GM12878 (cell line): ENCODE measurements around the gene SYNDIG1. TPM values are rescaled to one million over a fixed set of nuclear protein-coding genes. Genes with fewer than 3 reads are reported as not detected.

ENCODE experiments used
- ATAC-seq: fragments of 200-7000 bp; cut with Tn5 transposase; 3 replicates; pipeline ENCODE4 v1.9.1; 2020; ENCODE audit warnings: mild to moderate bottlenecking, moderate library complexity
- BruUV-seq: library from RNA; stranded (reverse); fragments of 400-500 nt; replicated peaks from 2 replicates; lab custom pipeline; 2021; lab: Mats Ljungman, UMichigan
- CTCF ChIA-PET: fragments of 300-600 bp; sonication (Branson Sonifier 250); formaldehyde crosslinking; extraction: SDS; loops from one replicate; lab custom pipeline; 2021; ENCODE audit warnings: inconsistent platforms; lab: Yijun Ruan, JAX
- POLR2A ChIA-PET: fragments of 350-600 bp; formaldehyde crosslinking; extraction: SDS; loops from one replicate; lab custom pipeline; 2021; ENCODE audit warnings: inconsistent platforms; lab: Charles Lee
- RAD21 ChIA-PET: fragments of 300-600 bp; sonication (Branson Sonifier 250); formaldehyde crosslinking; loops from one replicate; lab custom pipeline; 2023; ENCODE audit warnings: antibody characterized with exemption; ENCODE audit not compliant: unreplicated experiment; lab: Charles Lee
- SMC1A ChIA-PET: fragments of 300-600 bp; sonication (Branson Sonifier 250); formaldehyde crosslinking; loops from one replicate; lab custom pipeline; 2023; ENCODE audit not compliant: unreplicated experiment, uncharacterized antibody; lab: Charles Lee
- DNase-seq: peaks from one replicate; pipeline ENCODE4 v3.0.0-alpha.2; 2011; ENCODE audit warnings: low read depth, low spot score
- FAIRE-seq: peaks from 3 replicates; lab custom pipeline; 2011; peaks lifted over from hg19 to GRCh38; lab: Jason Lieb, UNC
- H2AFZ ChIP-seq: 2 replicates; pipeline ENCODE4 v1.6.0; 2011; ENCODE audit warnings: low read depth, low read length, control low read depth; ENCODE audit not compliant: control insufficient read depth
- H3K27ac ChIP-seq: 2 replicates; pipeline ENCODE4 v1.5.1; 2011; ENCODE audit warnings: control low read depth; ENCODE audit not compliant: control insufficient read depth, insufficient read depth
- H3K27me3 ChIP-seq, 2 experiments: replicated peaks in 1 of 2; 2 replicates each; pipeline versions ENCODE4 v1.6.0 to v1.6.1; 2011; ENCODE audit warnings: low read length in 1 of 2; ENCODE audit not compliant: control insufficient read depth in 2 of 2, insufficient read depth in 2 of 2
- H3K36me3 ChIP-seq, 2 experiments: 2 replicates each; pipeline ENCODE4 v1.5.1; 2011; ENCODE audit warnings: low read length in 1 of 2; ENCODE audit not compliant: control insufficient read depth in 2 of 2, insufficient read depth in 2 of 2
- H3K4me1 ChIP-seq: 2 replicates; pipeline ENCODE4 v1.6.1; 2011; ENCODE audit warnings: mild to moderate bottlenecking, low read length, moderate library complexity, mixed read lengths; ENCODE audit not compliant: control insufficient read depth, insufficient read depth
- H3K4me2 ChIP-seq: 2 replicates; pipeline ENCODE4 v1.6.0; 2011; ENCODE audit warnings: control low read depth; ENCODE audit not compliant: control insufficient read depth, insufficient read depth
- H3K4me3 ChIP-seq: fragments of 200-600 bp; sonication (generic); 2 replicates; pipeline ENCODE4 v1.5.1; 2016
- H3K79me2 ChIP-seq: 2 replicates; pipeline ENCODE4 v1.6.0; 2011; ENCODE audit warnings: low read length; ENCODE audit not compliant: control insufficient read depth, insufficient read depth
- H3K9ac ChIP-seq: 2 replicates; pipeline ENCODE4 v1.8.0; 2011; ENCODE audit warnings: low read length, control low read depth, mixed read lengths; ENCODE audit not compliant: control insufficient read depth, insufficient read depth
- H3K9me3 ChIP-seq: replicated peaks from 3 replicates; pipeline ENCODE4 v1.5.1; 2011; ENCODE audit warnings: mild to moderate bottlenecking, low read length; ENCODE audit not compliant: control insufficient read depth, insufficient read depth
- H4K20me1 ChIP-seq: 2 replicates; pipeline ENCODE4 v1.6.0; 2011; ENCODE audit not compliant: control insufficient read depth, insufficient read depth
- CREM ChIP-seq: IDR thresholded peaks from 2 replicates; pipeline ENCODE4 v1.6.1; 2014; ENCODE audit warnings: antibody characterized with exemption, low read depth
- EGR1 ChIP-seq, 2 experiments: IDR thresholded peaks; 1 replicate in 1 of 2; 2 replicates in 1 of 2; pipeline ENCODE4 v1.6.1; 2011 to 2012; ENCODE audit warnings: low read depth in 2 of 2, low read length in 2 of 2, borderline replicate concordance in 1 of 2, mild to moderate bottlenecking in 1 of 2, moderate library complexity in 1 of 2
- FOXK2 ChIP-seq: fragments of 450-650 bp; IDR thresholded peaks from 2 replicates; pipeline ENCODE4 v1.6.1; 2017; ENCODE audit warnings: mild to moderate bottlenecking, moderate library complexity
- GABPA ChIP-seq: IDR thresholded peaks from 2 replicates; pipeline ENCODE4 v1.6.1; 2014; ENCODE audit warnings: antibody characterized with exemption, low read depth, mild to moderate bottlenecking, inconsistent platforms
- HSF1 ChIP-seq: fragments of 150-350 bp; IDR thresholded peaks from 2 replicates; pipeline ENCODE4 v1.6.1; 2014; ENCODE audit warnings: mild to moderate bottlenecking, low read depth, low read length
- KAT2A ChIP-seq: conservative IDR thresholded peaks from 2 replicates; pipeline ENCODE4 v1.6.1; 2011; ENCODE audit warnings: low read depth, low read length; ENCODE audit not compliant: control insufficient read depth
- KLF5 ChIP-seq: fragments of 450-650 bp; IDR thresholded peaks from 2 replicates; pipeline ENCODE4 v1.6.1; 2014; ENCODE audit warnings: mild to moderate bottlenecking; ENCODE audit not compliant: partially characterized antibody
- MAX ChIP-seq: IDR thresholded peaks from 2 replicates; pipeline ENCODE4 v1.6.1; 2012; ENCODE audit warnings: low read depth, low read length, improper control_type of control experiment
- NFIC ChIP-seq: IDR thresholded peaks from 2 replicates; pipeline ENCODE4 v1.6.1; 2012; ENCODE audit warnings: low read depth, mild to moderate bottlenecking, inconsistent platforms, low read length, moderate library complexity
- NR2C1 ChIP-seq: fragments of 450-650 bp; IDR thresholded peaks from 2 replicates; pipeline ENCODE4 v1.6.1; 2017; ENCODE audit warnings: antibody characterized with exemption, mild to moderate bottlenecking, moderate library complexity
- NRF1 ChIP-seq: conservative IDR thresholded peaks from 2 replicates; pipeline ENCODE4 v1.6.1; 2011; ENCODE audit warnings: mild to moderate bottlenecking, low read depth, low read length, improper control_type of control experiment
- PAX8 ChIP-seq: fragments of 450-650 bp; IDR thresholded peaks from 2 replicates; pipeline ENCODE4 v1.6.1; 2017; ENCODE audit warnings: mild to moderate bottlenecking, moderate library complexity
- SRF ChIP-seq, 2 experiments: IDR thresholded peaks; 2 replicates each; pipeline ENCODE4 v1.6.1; 2011; ENCODE audit warnings: low read depth in 2 of 2, low read length in 2 of 2, mild to moderate bottlenecking in 1 of 2, moderate library complexity in 1 of 2
- SUZ12 ChIP-seq: fragments of 200-600 bp; sonication (generic); IDR thresholded peaks from one replicate; pipeline ENCODE4 v1.6.1; 2018; ENCODE audit warnings: antibody characterized with exemption, mild to moderate bottlenecking; ENCODE audit not compliant: unreplicated experiment
- WRNIP1 ChIP-seq: IDR thresholded peaks from 2 replicates; pipeline ENCODE4 v1.6.1; 2011; ENCODE audit warnings: low read depth, low read length, improper control_type of control experiment, borderline replicate concordance
- WGBS: methylation state at CpG from one replicate; pipeline ENCODE4 v1.1.6; 2016; ENCODE audit warnings: low lambda C conversion rate; ENCODE audit not compliant: insufficient replicate concordance, insufficient coverage; ENCODE audit errors: missing lambda C conversion rate; 5-methylcytosine and 5-hydroxymethylcytosine counted together
- in situ Hi-C: fragments of 300-500 bp; cut with MboI; formaldehyde crosslinking; loops from 9 replicates; pipeline ENCODE4 v1.14.3; 2018; ENCODE audit warnings: mixed read lengths
- intact Hi-C: fragments of 100-400 bp; cut with micrococcal nuclease; formaldehyde crosslinking; loops from one replicate; pipeline ENCODE4 v1.14.2; 2022; ENCODE audit not compliant: unreplicated experiment
- polyA plus RNA-seq, 11 experiments: library from polyadenylated mRNA; depleted of rRNA in 4 of 11; unstranded in 6 of 11; stranded (reverse) in 5 of 11; fragments of >200 nt; fragmentation: Nextera tagmentation in 4 of 11; fragmentation: Illumina TruSeq in 1 of 11; extraction: Ambion mirVana in 4 of 11; extraction: Trizol in 1 of 11; gene quantifications; 1 replicate in 1 of 11; 2 replicates in 10 of 11; pipeline versions ENCODE4 v1.2.1 to v1.2.3, GENCODE V29; 2011 to 2016; ENCODE audit warnings: inconsistent platforms in 2 of 11, missing spikeins in 2 of 11, low read depth in 1 of 11
- total RNA-seq, 4 experiments: library from RNA; depleted of rRNA in 3 of 4; stranded (reverse); fragments of >200 nt in 3 of 4; fragmentation: Illumina TruSeq in 1 of 4; extraction: Trizol in 1 of 4; gene quantifications; 2 replicates each; pipeline versions ENCODE4 v1.2.1 to v1.2.3, GENCODE V29; 2013 to 2021

Gene SYNDIG1
- total and polyA plus RNA-seq, 10 of the 15 experiments (the other 5 are each of a cell fraction or from before 2014, with no cell fraction given): not detected

GRCh38 chr20:24560571-24561491 lies 91.4 kb downstream of the SYNDIG1 start (continued):
- TF ChIP-seq NR2C1: no peak
- TF ChIP-seq NFIC: no peak
- TF ChIP-seq PAX8: no peak
- no peak for TF ChIP-seq KLF5

GRCh38 chr20:24565835-24566351 lies 96.5 kb downstream of the SYNDIG1 start:
- ATAC-seq (no peak), DNase-seq (no peak), FAIRE-seq (no peak)
- intact Hi-C loops: no loop called here
- TF ChIP-seq EGR1 (IDR thresholded peaks at IDR 0.05; ENCODE audit: borderline replicate concordance in 1 of 2, low read depth in 2 of 2, low read length in 2 of 2) (no peak), MAX (no peak), FOXK2 (no peak), KAT2A (no peak), SUZ12 (no peak), NRF1 (no peak), WRNIP1 (no peak), HSF1 (no peak), SRF (IDR thresholded peaks at IDR 0.05; ENCODE audit: low read depth in 2 of 2, low read length in 2 of 2) (no peak), KLF5 (no peak), CREM (no peak), GABPA (no peak)
- H3K27ac ChIP-seq: no peak overlapping the region
- H3K9ac ChIP-seq: no peak overlapping the region
- CTCF ChIA-PET: no interaction called here
- H3K9me3 ChIP-seq: no peaks in the 10 kb centered on the region; the same call in 1 of the 3 replicates
- POLR2A ChIA-PET: no interaction called here
- no peak overlapping the region for H3K4me3 ChIP-seq
- no peaks in the 10 kb centered on the region for H3K79me2 ChIP-seq
- no peak overlapping the region for H3K4me2 ChIP-seq
- RAD21 ChIA-PET: no interaction called here
- H4K20me1 ChIP-seq: no peaks in the 10 kb centered on the region
- H3K36me3 ChIP-seq: no peaks in the 10 kb centered on the region
- in situ Hi-C loops: no loop called here
- H3K4me1 ChIP-seq: no peaks in the 10 kb centered on the region
- BruUV-seq: no TSS peak
- H3K27me3 ChIP-seq: no peaks in the 10 kb centered on the region
- 52% methylated on average over 2 of the region's 2 CpGs for WGBS
- SMC1A ChIA-PET: no interaction called here
- no peak overlapping the region for H2AFZ ChIP-seq
